ENCODE measurements around the gene TMPRSS2.

The TMPRSS2 gene

DNA sequence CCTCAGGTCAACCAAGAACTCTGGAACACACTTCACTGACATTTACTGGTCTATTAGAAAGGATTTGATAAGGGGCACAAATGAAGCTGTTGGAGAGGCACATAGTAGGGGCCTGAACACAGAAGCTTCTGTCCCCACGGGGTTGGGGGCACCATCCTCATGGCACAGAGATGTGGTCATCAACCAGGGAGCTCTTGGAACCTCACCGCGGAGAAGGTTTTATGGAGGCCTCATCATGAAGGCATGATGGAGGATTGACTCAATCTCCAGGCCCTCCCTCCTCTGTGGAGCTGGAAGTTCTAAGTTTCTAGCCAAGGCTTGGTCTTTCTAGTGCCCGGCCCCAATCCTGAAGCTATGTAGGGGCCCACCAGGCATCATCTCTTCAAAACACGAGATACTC lies 58.3 kb downstream of the TMPRSS2 start:
- DNase-seq (ENCODE audit: low read depth), result no peak

- no peak for DNase-seq (ENCODE audit: low read depth)
Observed at GRCh38 chr21:41447356-41447755, 60.6 kb downstream of the TMPRSS2 start.

GRCh38 chr21:41446586-41446985 lies 61.4 kb downstream of the TMPRSS2 start:
- no peak for DNase-seq (ENCODE audit: low read depth)

- no peak for DNase-seq (ENCODE audit: low read depth)
Observed at GRCh38 chr21:41445465-41445862, 62.5 kb downstream of the TMPRSS2 start.

GRCh38 chr21:41444703-41445464 lies 63.1 kb downstream of the TMPRSS2 start:
- DNase-seq (ENCODE audit: low read depth), result no peak

DNA sequence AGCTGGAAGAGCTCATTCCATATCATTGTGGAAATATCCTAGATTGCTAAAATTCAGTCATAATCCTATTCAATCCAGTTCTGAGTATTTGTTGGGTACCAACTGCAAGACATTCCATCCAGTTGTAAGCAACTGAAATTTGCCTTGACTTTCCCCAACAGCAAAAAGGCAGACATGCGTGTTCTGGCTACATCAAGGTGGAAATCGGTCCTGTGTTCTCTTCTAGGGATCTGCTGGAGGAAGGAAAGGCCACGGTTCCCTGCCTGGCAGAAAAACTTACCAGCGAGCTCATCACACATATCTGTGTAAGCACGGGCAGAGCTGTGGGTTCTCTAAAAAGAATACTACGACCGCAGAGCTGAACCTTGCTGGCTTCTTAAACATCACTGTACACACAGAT lies 64.4 kb downstream of the TMPRSS2 start:
- DNase-seq (ENCODE audit: low read depth), result no peak

GRCh38 chr21:41442481-41443186 lies 65.3 kb downstream of the TMPRSS2 start:
- DNase-seq (ENCODE audit: low read depth), result no peak

DNA sequence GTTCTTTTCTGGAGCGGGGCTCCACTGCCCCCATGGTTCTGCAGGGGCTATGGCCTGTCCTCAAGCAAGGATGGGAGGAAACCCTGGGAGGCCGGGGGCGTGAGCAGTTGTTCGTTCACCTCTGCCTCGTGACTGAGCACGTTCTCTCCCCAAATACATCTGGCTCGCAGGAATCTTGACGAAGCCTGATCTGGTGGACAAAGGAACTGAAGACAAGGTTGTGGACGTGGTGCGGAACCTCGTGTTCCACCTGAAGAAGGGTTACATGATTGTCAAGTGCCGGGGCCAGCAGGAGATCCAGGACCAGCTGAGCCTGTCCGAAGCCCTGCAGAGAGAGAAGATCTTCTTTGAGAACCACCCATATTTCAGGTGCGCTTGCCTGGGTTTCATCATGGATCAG lies 66.4 kb downstream of the TMPRSS2 start:
- no peak for DNase-seq (ENCODE audit: low read depth)

GRCh38 chr21:41439248-41439647 lies 68.7 kb downstream of the TMPRSS2 start:
- no peak for DNase-seq (ENCODE audit: low read depth)

- no peak for DNase-seq (ENCODE audit: low read depth)
Observed at GRCh38 chr21:41438425-41439113, 69.4 kb downstream of the TMPRSS2 start.

DNA sequence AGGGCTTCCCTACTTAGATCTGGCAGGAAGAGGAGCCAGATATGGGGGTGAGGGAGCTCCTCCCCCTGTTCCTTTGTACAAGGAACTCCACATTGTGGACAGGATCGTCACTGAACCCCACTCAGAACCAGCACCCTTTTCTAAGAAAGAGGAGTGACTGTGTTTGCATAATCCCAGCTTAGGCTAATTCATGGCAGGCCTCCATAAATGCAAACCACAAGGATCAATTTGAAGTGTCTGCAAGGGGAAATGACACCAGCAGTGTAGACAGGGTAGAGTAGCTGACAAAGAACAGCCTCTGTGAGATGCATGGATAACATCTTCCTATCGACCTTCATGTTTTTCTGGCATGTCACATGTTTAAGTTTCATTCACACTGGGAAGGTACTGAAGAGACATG lies 70.2 kb downstream of the TMPRSS2 start:
- DNase-seq (ENCODE audit: low read depth), result no peak

DNA sequence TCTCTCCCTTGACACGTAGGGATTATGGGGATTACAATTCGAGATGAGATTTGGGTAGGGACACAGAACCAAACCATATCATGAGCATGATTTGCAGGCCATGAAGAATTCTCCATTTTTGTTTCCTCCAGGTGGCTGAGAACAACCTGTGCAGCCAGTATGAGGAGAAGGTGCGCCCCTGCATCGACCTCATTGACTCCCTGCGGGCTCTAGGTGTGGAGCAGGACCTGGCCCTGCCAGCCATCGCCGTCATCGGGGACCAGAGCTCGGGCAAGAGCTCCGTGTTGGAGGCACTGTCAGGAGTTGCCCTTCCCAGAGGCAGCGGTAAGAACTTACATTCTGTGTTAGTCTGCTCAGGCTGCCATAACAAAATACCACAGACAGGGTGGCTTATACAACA lies 72.3 kb downstream of the TMPRSS2 start:
- no peak for DNase-seq (ENCODE audit: low read depth)

- no peak for DNase-seq (ENCODE audit: low read depth)
Observed at GRCh38 chr21:41433566-41433965, 74.4 kb downstream of the TMPRSS2 start.

DNA sequence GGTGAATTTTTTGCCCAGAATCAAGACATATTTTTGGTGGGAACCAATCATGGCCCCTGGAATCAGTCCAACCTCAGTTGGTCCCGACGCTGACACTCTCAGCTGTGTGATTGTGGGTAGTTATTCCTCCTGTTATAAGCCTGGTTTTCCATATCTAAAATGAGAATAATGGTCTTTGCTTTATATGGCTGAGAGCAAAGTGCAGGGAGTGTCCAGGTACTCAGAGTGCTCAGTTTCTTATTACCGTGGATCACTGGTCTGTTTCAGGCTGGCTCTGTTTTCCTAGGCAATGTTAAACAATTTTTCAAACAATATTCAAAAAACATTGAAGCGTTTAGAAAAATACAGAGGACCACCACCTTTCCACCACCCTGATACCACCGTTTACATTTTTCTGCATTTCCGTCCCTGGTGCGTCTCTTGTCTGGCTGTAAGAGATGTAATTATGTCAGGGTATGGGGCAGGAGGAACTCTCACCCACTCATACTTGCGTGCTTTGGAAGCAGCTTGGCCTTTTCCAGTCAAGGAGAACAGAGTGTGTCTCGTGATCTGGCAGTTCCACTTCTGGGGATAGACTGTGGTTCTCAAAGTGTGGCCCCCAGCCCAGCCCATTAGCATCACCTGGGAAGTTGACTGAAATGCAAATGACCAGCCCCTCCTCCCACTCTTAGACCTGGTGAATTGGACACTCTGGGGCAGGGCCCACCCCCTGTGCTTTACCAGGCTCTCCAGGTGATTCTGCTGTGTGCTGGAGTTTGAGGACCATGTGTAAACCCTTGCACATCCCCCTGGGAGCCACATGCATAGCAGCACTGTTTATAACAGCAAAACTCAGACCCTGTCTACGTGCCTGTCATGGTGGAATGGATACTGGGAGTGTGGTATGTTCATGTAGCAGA lies 75.1 kb downstream of the TMPRSS2 start:
- no peak for DNase-seq (ENCODE audit: low read depth)

- DNase-seq (ENCODE audit: low read depth), result no peak
Observed at GRCh38 chr21:41431788-41432548, 76.0 kb downstream of the TMPRSS2 start.

DNA sequence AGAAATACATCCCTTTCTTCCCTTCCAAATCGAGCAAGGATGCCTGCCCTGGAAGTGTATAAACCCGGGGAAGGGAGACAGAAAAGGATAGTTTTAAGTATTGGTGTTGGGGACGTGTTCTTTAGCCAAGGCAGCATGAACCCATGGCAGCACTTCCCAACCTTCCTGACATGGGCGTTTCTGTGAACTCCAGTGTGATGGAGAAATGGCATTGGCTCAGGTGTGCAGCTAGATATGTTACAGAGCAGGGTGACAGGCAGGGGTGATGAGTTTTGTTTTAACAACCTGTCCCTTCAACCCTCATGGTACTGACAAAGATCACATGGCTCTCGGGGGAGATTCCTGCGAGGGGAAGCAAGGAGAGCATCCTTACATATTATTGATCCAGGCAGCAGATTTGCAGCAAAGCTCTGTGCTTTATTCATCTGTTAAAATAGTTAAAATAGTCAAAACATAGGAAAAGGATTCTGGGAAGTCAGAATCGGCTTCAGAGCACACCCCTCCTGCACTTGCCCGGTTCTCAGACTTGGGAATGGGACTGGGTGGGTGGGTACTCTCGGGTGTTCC lies 78.0 kb downstream of the TMPRSS2 start:
- no peak for DNase-seq (ENCODE audit: low read depth)

GRCh38 chr21:41429305-41429704 lies 78.7 kb downstream of the TMPRSS2 start:
- no peak for DNase-seq (ENCODE audit: low read depth)

DNA sequence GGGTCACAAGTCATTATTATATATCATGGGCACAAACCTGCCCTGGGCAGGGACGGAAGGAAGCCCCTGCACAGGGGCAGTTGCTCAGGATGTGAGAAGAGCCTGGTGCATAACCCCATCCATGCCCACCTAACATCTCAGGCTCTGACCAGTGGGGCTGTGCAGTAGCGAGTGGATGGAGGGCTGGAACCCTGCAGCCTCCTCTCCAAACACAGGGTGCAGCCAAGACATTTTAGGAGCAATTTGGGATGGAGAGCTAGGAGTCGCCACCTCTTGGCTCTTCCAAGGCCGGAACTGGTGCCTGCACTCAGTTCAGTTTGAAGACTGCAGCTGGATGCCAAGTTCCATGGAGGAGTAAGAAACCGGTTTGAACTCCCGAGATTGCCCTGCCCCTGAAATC lies 79.1 kb downstream of the TMPRSS2 start:
- no peak for DNase-seq (ENCODE audit: low read depth)

DNA sequence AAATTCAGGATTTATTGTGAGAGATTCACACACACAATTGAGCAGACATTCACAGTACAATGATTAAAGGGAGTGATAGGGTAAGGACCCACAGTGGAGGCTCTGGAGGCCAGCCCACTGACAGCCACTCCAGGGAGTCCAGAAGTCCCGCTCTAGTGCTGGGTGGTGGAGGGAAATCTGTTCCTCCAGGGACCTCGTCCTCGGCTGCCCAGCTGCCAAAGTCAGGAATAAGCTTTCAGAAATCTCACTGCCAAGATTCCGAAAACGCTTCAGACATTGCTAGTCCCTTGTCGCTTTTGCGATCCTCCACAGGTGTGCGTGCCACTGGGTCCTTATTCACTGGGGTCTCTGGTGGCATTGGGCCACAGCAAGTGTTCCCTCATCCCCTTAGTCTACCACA lies 79.6 kb downstream of the TMPRSS2 start:
- DNase-seq (ENCODE audit: low read depth), result no peak

DNA sequence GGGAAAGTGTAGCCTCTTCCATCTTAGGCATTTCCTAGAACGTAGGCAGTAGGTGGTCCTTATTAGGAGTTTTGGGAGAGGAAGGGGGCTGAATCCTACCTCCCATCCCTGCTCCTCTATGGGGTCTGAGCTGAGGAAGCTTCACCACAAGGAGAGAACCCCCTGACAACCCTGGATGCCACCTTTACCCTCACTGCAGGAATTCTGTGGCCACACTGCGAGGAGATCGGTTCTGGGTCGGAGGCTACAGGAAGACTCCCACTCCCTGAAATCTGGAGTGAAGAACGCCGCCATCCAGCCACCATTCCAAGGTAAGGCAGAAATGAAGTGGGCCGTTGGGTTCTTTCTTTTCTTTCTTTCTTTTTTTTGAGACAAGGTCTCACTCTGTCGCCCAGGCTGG lies 80.4 kb downstream of the TMPRSS2 start:
- DNase-seq (ENCODE audit: low read depth), result no peak

Measured in fibroblast of the conjunctiva (primary cell).